Astrocyte (in vitro differentiated cells and primary cell): ENCODE results near the gene CORO2A.

ENCODE experiments used
- EZH2 ChIP-seq: IDR thresholded peaks from 2 replicates; pipeline ENCODE4 v1.6.1; 2012; ENCODE audit warnings: mild to moderate bottlenecking, low read length, inconsistent platforms; ENCODE audit not compliant: insufficient read depth
- TF ChIP-seq, protein P1 (sequence below): IDR thresholded peaks from 2 replicates; pipeline ENCODE4 v1.5.1; 2011; ENCODE audit warnings: low read depth, mild to moderate bottlenecking, inconsistent platforms, low read length, moderate library complexity; ENCODE audit not compliant: insufficient read depth

DNA sequence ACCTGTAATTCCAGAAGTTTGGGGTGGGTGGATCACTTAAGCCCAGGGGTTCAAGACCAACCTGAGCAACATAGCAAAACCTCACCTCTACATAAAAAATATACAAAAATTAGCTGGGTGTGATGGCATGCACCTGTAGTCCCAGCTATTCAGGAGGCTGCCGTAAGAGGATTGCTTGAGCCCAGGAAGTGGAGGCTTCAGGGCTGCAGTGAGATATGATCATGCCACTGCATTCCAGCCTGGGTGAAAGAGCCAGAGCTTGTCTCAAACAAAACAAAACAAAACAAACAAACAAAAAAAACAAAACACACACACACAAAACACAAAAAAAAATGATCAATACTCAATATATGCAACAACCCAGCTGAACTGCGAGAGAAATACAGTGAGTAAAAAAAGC is 44.0 kb downstream of the CORO2A start:
- TF ChIP-seq, protein P1, sequence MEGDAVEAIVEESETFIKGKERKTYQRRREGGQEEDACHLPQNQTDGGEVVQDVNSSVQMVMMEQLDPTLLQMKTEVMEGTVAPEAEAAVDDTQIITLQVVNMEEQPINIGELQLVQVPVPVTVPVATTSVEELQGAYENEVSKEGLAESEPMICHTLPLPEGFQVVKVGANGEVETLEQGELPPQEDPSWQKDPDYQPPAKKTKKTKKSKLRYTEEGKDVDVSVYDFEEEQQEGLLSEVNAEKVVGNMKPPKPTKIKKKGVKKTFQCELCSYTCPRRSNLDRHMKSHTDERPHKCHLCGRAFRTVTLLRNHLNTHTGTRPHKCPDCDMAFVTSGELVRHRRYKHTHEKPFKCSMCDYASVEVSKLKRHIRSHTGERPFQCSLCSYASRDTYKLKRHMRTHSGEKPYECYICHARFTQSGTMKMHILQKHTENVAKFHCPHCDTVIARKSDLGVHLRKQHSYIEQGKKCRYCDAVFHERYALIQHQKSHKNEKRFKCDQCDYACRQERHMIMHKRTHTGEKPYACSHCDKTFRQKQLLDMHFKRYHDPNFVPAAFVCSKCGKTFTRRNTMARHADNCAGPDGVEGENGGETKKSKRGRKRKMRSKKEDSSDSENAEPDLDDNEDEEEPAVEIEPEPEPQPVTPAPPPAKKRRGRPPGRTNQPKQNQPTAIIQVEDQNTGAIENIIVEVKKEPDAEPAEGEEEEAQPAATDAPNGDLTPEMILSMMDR = no peak
- no peak for TF ChIP-seq EZH2
